Measurements from ENCODE around the gene ITPKC. TPM values are rescaled to one million over a fixed set of nuclear protein-coding genes. Genes with fewer than 3 reads are reported as not detected.

Gene ITPKC
- total RNA-seq, 1 donor from 2014 or later: 13.8 TPM

- peaks cover 15% of the 10 kb centered on the region for H3K9me3 Mint-ChIP-seq (ENCODE audit: unreplicated experiment)
- no peak for DNase-seq
- H3K27me3 Mint-ChIP-seq (ENCODE audit: unreplicated experiment): peaks cover 19% of the 10 kb centered on the region
- no peak overlapping the region for H3K27ac Mint-ChIP-seq (ENCODE audit: unreplicated experiment)
- no peaks in the 10 kb centered on the region for H3K36me3 Mint-ChIP-seq (ENCODE audit: unreplicated experiment)
- peak overlapping the region; percentile 70 for H3K4me3 Mint-ChIP-seq (ENCODE audit: unreplicated experiment)
- peaks cover 27% of the 10 kb centered on the region for H3K4me1 Mint-ChIP-seq (ENCODE audit: low read depth, unreplicated experiment)
- TF ChIP-seq CTCF (IDR thresholded peaks at IDR 0.05; ENCODE audit: partially characterized antibody, unreplicated experiment): no peak
Measured at GRCh38 chr19:40742477-40742876, 25.6 kb downstream of the ITPKC start.

GRCh38 chr19:40742886-40743285 is 26.0 kb downstream of the ITPKC start:
- no peak for TF ChIP-seq CTCF (IDR thresholded peaks at IDR 0.05; ENCODE audit: partially characterized antibody, unreplicated experiment)
- Mint-ChIP-seq H3K9me3 (ENCODE audit: unreplicated experiment) (peaks cover 15% of the 10 kb centered on the region), H3K36me3 (ENCODE audit: unreplicated experiment) (no peaks in the 10 kb centered on the region), H3K27me3 (ENCODE audit: unreplicated experiment) (peaks cover 17% of the 10 kb centered on the region), H3K4me3 (ENCODE audit: unreplicated experiment) (no peak overlapping the region), H3K4me1 (ENCODE audit: low read depth, unreplicated experiment) (peaks cover 27% of the 10 kb centered on the region), H3K27ac (ENCODE audit: unreplicated experiment) (no peak overlapping the region)
- no peak for DNase-seq

- Mint-ChIP-seq H3K4me1 (ENCODE audit: low read depth, unreplicated experiment) (peaks cover 24% of the 10 kb centered on the region), H3K9me3 (ENCODE audit: unreplicated experiment) (peaks cover 11% of the 10 kb centered on the region), H3K36me3 (ENCODE audit: unreplicated experiment) (no peaks in the 10 kb centered on the region), H3K27ac (ENCODE audit: unreplicated experiment) (no peak overlapping the region), H3K27me3 (ENCODE audit: unreplicated experiment) (peaks cover 16% of the 10 kb centered on the region), H3K4me3 (ENCODE audit: unreplicated experiment) (no peak overlapping the region)
- no peak for DNase-seq
- no peak for TF ChIP-seq CTCF (IDR thresholded peaks at IDR 0.05; ENCODE audit: partially characterized antibody, unreplicated experiment)
Measured at GRCh38 chr19:40743926-40744325, 27.0 kb downstream of the ITPKC start.

GRCh38 chr19:40744554-40745401 is 27.9 kb downstream of the ITPKC start:
- Mint-ChIP-seq H3K27ac (ENCODE audit: unreplicated experiment) (peak overlapping the region; percentile 5), H3K4me1 (ENCODE audit: low read depth, unreplicated experiment) (peaks cover 19% of the 10 kb centered on the region), H3K9me3 (ENCODE audit: unreplicated experiment) (peaks cover 6% of the 10 kb centered on the region), H3K4me3 (ENCODE audit: unreplicated experiment) (no peak overlapping the region), H3K27me3 (ENCODE audit: unreplicated experiment) (peaks cover 16% of the 10 kb centered on the region), H3K36me3 (ENCODE audit: unreplicated experiment) (no peaks in the 10 kb centered on the region)
- TF ChIP-seq CTCF (IDR thresholded peaks at IDR 0.05; ENCODE audit: partially characterized antibody, unreplicated experiment): no peak
- no peak for DNase-seq

- H3K36me3 Mint-ChIP-seq (ENCODE audit: unreplicated experiment): no peaks in the 10 kb centered on the region
- no peak for DNase-seq
- peaks cover 3% of the 10 kb centered on the region for H3K9me3 Mint-ChIP-seq (ENCODE audit: unreplicated experiment)
- no peak overlapping the region for H3K4me3 Mint-ChIP-seq (ENCODE audit: unreplicated experiment)
- TF ChIP-seq CTCF (IDR thresholded peaks at IDR 0.05; ENCODE audit: partially characterized antibody, unreplicated experiment): no peak
- H3K27me3 Mint-ChIP-seq (ENCODE audit: unreplicated experiment): peaks cover 18% of the 10 kb centered on the region
- peaks cover 21% of the 10 kb centered on the region for H3K4me1 Mint-ChIP-seq (ENCODE audit: low read depth, unreplicated experiment)
- H3K27ac Mint-ChIP-seq (ENCODE audit: unreplicated experiment): no peak overlapping the region
Measured at GRCh38 chr19:40745402-40745780, 28.5 kb downstream of the ITPKC start.
